ENCODE measurements around the gene FOXN3.

The FOXN3 gene

GRCh38 chr14:89382901-89383845, 33.9 kb downstream of the FOXN3 start:
- DNase-seq, result no peak

- no peak for DNase-seq
Observed at GRCh38 chr14:89382487-89382886, 34.5 kb downstream of the FOXN3 start.

GRCh38 chr14:89379891-89380820, 36.9 kb downstream of the FOXN3 start:
- DNase-seq, result no peak

GRCh38 chr14:89379006-89379405, 38.0 kb downstream of the FOXN3 start:
- no peak for DNase-seq

GRCh38 chr14:89378119-89378518, 38.9 kb downstream of the FOXN3 start:
- no peak for DNase-seq

GRCh38 chr14:89377544-89377943, 39.5 kb downstream of the FOXN3 start:
- no peak for DNase-seq

- no peak for DNase-seq
Observed at GRCh38 chr14:89374908-89375307, 42.1 kb downstream of the FOXN3 start.

- no peak for DNase-seq
Observed at GRCh38 chr14:89373185-89373584, 43.8 kb downstream of the FOXN3 start.

- DNase-seq, result no peak
Observed at GRCh38 chr14:89372512-89372883, 44.5 kb downstream of the FOXN3 start.

GRCh38 chr14:89371585-89372511, 45.2 kb downstream of the FOXN3 start:
- no peak for DNase-seq

GRCh38 chr14:89370781-89371180, 46.3 kb downstream of the FOXN3 start:
- no peak for DNase-seq

GRCh38 chr14:89370381-89370780, 46.7 kb downstream of the FOXN3 start:
- DNase-seq, result no peak

GRCh38 chr14:89369656-89370055, 47.4 kb downstream of the FOXN3 start:
- no peak for DNase-seq

GRCh38 chr14:89368490-89369477, 48.2 kb downstream of the FOXN3 start:
- no peak for DNase-seq

GRCh38 chr14:89367779-89368120, 49.3 kb downstream of the FOXN3 start:
- DNase-seq, result no peak

GRCh38 chr14:89366864-89367778, 49.9 kb downstream of the FOXN3 start:
- peak in 1 of 2 experiments; percentile 41 for DNase-seq

GRCh38 chr14:89365061-89365801, 51.8 kb downstream of the FOXN3 start:
- DNase-seq, result no peak

- no peak for DNase-seq
Observed at GRCh38 chr14:89364316-89364715, 52.7 kb downstream of the FOXN3 start.

- DNase-seq, result no peak
Observed at GRCh38 chr14:89360277-89360676, 56.8 kb downstream of the FOXN3 start.

Measured in NCI-H526 (cell line).